ENCODE results near the gene ME3. TPM values are rescaled to one million over a fixed set of nuclear protein-coding genes. Genes with fewer than 3 reads are reported as not detected.

The ME3 gene
- total RNA-seq, 1 donor from 2014 or later, result 49.6 TPM

- no peaks in the 10 kb centered on the region for H3K36me3 ChIP-seq
- TF ChIP-seq EZH2phosphoT487 (IDR thresholded peaks at IDR 0.05) (no peak), CTCF (IDR thresholded peaks at IDR 0.05) (no peak), EZH2 (IDR thresholded peaks at IDR 0.05) (no peak)
- H3K79me2 ChIP-seq (ENCODE audit: low read depth), result no peaks in the 10 kb centered on the region
- H3K27ac ChIP-seq, result no peak overlapping the region
- no peak overlapping the region for H3K4me2 ChIP-seq
- no peaks in the 10 kb centered on the region for H3K27me3 ChIP-seq
- no peaks in the 10 kb centered on the region for H3K9me3 ChIP-seq (ENCODE audit: low read depth)
- no peaks in the 10 kb centered on the region for H3K27me3 Mint-ChIP-seq (ENCODE audit: insufficient read depth, low read depth)
- H3F3A ChIP-seq (ENCODE audit: low read depth), result no peaks in the 10 kb centered on the region
- no peak overlapping the region for H3K27ac Mint-ChIP-seq
- no peaks in the 10 kb centered on the region for H4K20me1 ChIP-seq (ENCODE audit: low read depth)
- no peak overlapping the region for H3K4me3 ChIP-seq
- no peaks in the 10 kb centered on the region for H3K4me1 Mint-ChIP-seq
- H3K9ac ChIP-seq, result no peak overlapping the region
- DNase-seq (ENCODE audit: low spot score), result no peak
- no peaks in the 10 kb centered on the region for H3K36me3 Mint-ChIP-seq
- no peak overlapping the region for H3K4me3 Mint-ChIP-seq
- H2AFZ ChIP-seq (replicated peaks), result no peak overlapping the region
- no peaks in the 10 kb centered on the region for H3K9me3 Mint-ChIP-seq
- H3K4me1 ChIP-seq, result no peaks in the 10 kb centered on the region
These were observed 119.2 kb downstream of the ME3 start for GRCh38 chr11:86553265-86553664.

- no peak overlapping the region for H3K9ac ChIP-seq
These were observed 120.9 kb downstream of the ME3 start for GRCh38 chr11:86551288-86552092.

GRCh38 chr11:86550757-86551156 lies 121.7 kb downstream of the ME3 start:
- H3K36me3 ChIP-seq, result no peaks in the 10 kb centered on the region
- no peaks in the 10 kb centered on the region for H3K36me3 Mint-ChIP-seq
- no peaks in the 10 kb centered on the region for H3K79me2 ChIP-seq (ENCODE audit: low read depth)
- no peaks in the 10 kb centered on the region for H4K20me1 ChIP-seq (ENCODE audit: low read depth)
- H3F3A ChIP-seq (ENCODE audit: low read depth), result no peaks in the 10 kb centered on the region
- H3K9ac ChIP-seq, result no peak overlapping the region
- no peak for TF ChIP-seq EZH2phosphoT487 (IDR thresholded peaks at IDR 0.05)
- no peak for TF ChIP-seq EZH2 (IDR thresholded peaks at IDR 0.05)
- TF ChIP-seq CTCF (IDR thresholded peaks at IDR 0.05), result no peak
- no peak overlapping the region for H3K4me3 ChIP-seq
- H3K4me3 Mint-ChIP-seq, result no peak overlapping the region
- H3K27me3 ChIP-seq, result no peaks in the 10 kb centered on the region
- H3K9me3 ChIP-seq (ENCODE audit: low read depth), result no peaks in the 10 kb centered on the region
- no peak overlapping the region for H3K27ac ChIP-seq
- no peak overlapping the region for H2AFZ ChIP-seq (replicated peaks)
- H3K4me2 ChIP-seq, result no peak overlapping the region
- H3K4me1 Mint-ChIP-seq, result no peaks in the 10 kb centered on the region
- no peak for DNase-seq (ENCODE audit: low spot score)
- peak overlapping the region; percentile 35 for H3K27ac Mint-ChIP-seq
- H3K27me3 Mint-ChIP-seq (ENCODE audit: insufficient read depth, low read depth), result no peaks in the 10 kb centered on the region
- H3K9me3 Mint-ChIP-seq, result no peaks in the 10 kb centered on the region
- H3K4me1 ChIP-seq, result no peaks in the 10 kb centered on the region

More at GRCh38 chr11:86551288-86552092, 120.9 kb downstream of the ME3 start:
- H3K4me1 Mint-ChIP-seq, result no peaks in the 10 kb centered on the region
- no peaks in the 10 kb centered on the region for H3K79me2 ChIP-seq (ENCODE audit: low read depth)
- no peaks in the 10 kb centered on the region for H3K27me3 Mint-ChIP-seq (ENCODE audit: insufficient read depth, low read depth)
- H4K20me1 ChIP-seq (ENCODE audit: low read depth), result no peaks in the 10 kb centered on the region
- no peak overlapping the region for H3K4me3 ChIP-seq
- H3K27me3 ChIP-seq, result no peaks in the 10 kb centered on the region
- no peak overlapping the region for H3K4me3 Mint-ChIP-seq
- H3F3A ChIP-seq (ENCODE audit: low read depth), result no peaks in the 10 kb centered on the region
- DNase-seq (ENCODE audit: low spot score), result no peak
- H3K9me3 Mint-ChIP-seq, result no peaks in the 10 kb centered on the region
- no peaks in the 10 kb centered on the region for H3K36me3 ChIP-seq
- H3K27ac Mint-ChIP-seq, result no peak overlapping the region
- H3K4me1 ChIP-seq, result no peaks in the 10 kb centered on the region
- no peak overlapping the region for H2AFZ ChIP-seq (replicated peaks)
- H3K36me3 Mint-ChIP-seq, result no peaks in the 10 kb centered on the region
- TF ChIP-seq EZH2 (IDR thresholded peaks at IDR 0.05) (no peak), EZH2phosphoT487 (IDR thresholded peaks at IDR 0.05) (no peak), CTCF (IDR thresholded peaks at IDR 0.05) (no peak)
- no peak overlapping the region for H3K27ac ChIP-seq
- no peaks in the 10 kb centered on the region for H3K9me3 ChIP-seq (ENCODE audit: low read depth)
- no peak overlapping the region for H3K4me2 ChIP-seq

Measured in neural progenitor cell (in vitro differentiated cells).